HL-60 (cell line): ENCODE measurements around the gene MTR.

ENCODE experiments used
- CTCF ChIP-seq: IDR thresholded peaks from one replicate; pipeline ENCODE4 v1.5.1; 2011; ENCODE audit warnings: low read length, control low read depth, inconsistent platforms; ENCODE audit not compliant: insufficient read depth
- GABPA ChIP-seq: IDR thresholded peaks from 2 replicates; pipeline ENCODE4 v1.6.1; 2012; ENCODE audit warnings: low read depth
- POLR2AphosphoS5 ChIP-seq: IDR thresholded peaks from 2 replicates; pipeline ENCODE4 v1.6.1; 2012; ENCODE audit warnings: low read depth
- SPI1 ChIP-seq: IDR thresholded peaks from 2 replicates; pipeline ENCODE4 v1.6.1; 2012; ENCODE audit warnings: low read depth, mild to moderate bottlenecking, borderline replicate concordance
- TF ChIP-seq, protein P1 (sequence below): IDR thresholded peaks from 2 replicates; pipeline ENCODE4 v1.6.1; 2012; ENCODE audit warnings: low read depth; ENCODE audit not compliant: insufficient replicate concordance

DNA sequence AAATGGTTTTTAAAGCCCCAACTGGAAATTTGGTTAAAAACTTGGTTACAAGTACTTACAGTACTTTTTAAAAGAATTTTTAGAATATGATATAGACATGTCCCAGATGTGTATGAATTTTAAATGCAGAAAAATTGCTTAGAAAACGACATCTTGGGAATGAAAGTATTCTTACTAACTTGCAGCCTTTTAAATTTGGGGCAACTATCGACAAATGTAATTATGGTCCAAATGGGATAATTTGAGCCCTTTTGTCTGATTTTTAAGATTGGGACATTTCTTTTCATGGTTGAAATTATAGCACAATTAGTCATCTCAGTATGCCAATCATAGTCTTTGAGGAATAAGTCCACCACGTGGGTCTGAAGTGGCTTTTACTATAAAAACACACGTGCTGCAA, 43.2 kb upstream of the MTR start:
- no peak for TF ChIP-seq CTCF
- TF ChIP-seq POLR2AphosphoS5, result no peak
- TF ChIP-seq GABPA, result no peak
- TF ChIP-seq, protein P1, sequence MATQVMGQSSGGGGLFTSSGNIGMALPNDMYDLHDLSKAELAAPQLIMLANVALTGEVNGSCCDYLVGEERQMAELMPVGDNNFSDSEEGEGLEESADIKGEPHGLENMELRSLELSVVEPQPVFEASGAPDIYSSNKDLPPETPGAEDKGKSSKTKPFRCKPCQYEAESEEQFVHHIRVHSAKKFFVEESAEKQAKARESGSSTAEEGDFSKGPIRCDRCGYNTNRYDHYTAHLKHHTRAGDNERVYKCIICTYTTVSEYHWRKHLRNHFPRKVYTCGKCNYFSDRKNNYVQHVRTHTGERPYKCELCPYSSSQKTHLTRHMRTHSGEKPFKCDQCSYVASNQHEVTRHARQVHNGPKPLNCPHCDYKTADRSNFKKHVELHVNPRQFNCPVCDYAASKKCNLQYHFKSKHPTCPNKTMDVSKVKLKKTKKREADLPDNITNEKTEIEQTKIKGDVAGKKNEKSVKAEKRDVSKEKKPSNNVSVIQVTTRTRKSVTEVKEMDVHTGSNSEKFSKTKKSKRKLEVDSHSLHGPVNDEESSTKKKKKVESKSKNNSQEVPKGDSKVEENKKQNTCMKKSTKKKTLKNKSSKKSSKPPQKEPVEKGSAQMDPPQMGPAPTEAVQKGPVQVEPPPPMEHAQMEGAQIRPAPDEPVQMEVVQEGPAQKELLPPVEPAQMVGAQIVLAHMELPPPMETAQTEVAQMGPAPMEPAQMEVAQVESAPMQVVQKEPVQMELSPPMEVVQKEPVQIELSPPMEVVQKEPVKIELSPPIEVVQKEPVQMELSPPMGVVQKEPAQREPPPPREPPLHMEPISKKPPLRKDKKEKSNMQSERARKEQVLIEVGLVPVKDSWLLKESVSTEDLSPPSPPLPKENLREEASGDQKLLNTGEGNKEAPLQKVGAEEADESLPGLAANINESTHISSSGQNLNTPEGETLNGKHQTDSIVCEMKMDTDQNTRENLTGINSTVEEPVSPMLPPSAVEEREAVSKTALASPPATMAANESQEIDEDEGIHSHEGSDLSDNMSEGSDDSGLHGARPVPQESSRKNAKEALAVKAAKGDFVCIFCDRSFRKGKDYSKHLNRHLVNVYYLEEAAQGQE, result no peak
- no peak for TF ChIP-seq SPI1
